Measurements from ENCODE around the gene NDUFAF4. TPM values are rescaled to one million over a fixed set of nuclear protein-coding genes. Genes with fewer than 3 reads are reported as not detected.

Gene NDUFAF4
- total RNA-seq, 1 donor from 2014 or later, result 50.6 TPM

DNA sequence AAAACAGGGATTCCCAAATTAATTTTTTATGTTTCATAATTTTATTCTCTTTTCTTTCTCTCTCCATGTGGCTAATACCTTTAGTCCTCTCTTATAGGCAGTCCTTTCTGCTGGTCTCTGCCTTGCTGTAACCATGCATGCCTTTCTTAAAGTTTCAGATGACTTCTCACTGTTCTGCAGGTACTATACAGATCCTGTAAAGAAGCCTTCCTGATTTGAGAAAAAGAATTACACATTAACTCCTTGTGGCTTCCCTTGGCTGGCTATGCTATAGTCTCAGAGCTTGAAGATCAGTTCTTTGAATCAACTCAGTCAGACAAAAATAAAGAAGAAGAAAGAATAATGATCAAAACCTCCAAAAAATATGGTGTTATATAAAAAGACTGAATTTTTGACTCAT is 53.2 kb downstream of the NDUFAF4 start:
- H2AFZ ChIP-seq (replicated peaks), result no peak overlapping the region
- H3K4me2 ChIP-seq, result no peak overlapping the region
- H3K27me3 ChIP-seq, result peaks cover 2% of the 10 kb centered on the region
- no peaks in the 10 kb centered on the region for H3K79me2 ChIP-seq (ENCODE audit: low read depth)
- Mint-ChIP-seq H3K9me3 (peaks cover 25% of the 10 kb centered on the region), H3K36me3 (no peaks in the 10 kb centered on the region), H3K4me1 (no peaks in the 10 kb centered on the region), H3K27ac (no peak overlapping the region), H3K27me3 (ENCODE audit: insufficient read depth, low read depth) (peaks cover 12% of the 10 kb centered on the region), H3K4me3 (no peak overlapping the region)
- DNase-seq (ENCODE audit: low spot score), result no peak
- no peaks in the 10 kb centered on the region for H3F3A ChIP-seq (ENCODE audit: low read depth)
- peaks cover 4% of the 10 kb centered on the region for H3K9me3 ChIP-seq (ENCODE audit: low read depth)
- no peak overlapping the region for H3K9ac ChIP-seq
- TF ChIP-seq EZH2 (IDR thresholded peaks at IDR 0.05), result no peak
- TF ChIP-seq EZH2phosphoT487 (IDR thresholded peaks at IDR 0.05), result no peak
- TF ChIP-seq, protein P1, sequence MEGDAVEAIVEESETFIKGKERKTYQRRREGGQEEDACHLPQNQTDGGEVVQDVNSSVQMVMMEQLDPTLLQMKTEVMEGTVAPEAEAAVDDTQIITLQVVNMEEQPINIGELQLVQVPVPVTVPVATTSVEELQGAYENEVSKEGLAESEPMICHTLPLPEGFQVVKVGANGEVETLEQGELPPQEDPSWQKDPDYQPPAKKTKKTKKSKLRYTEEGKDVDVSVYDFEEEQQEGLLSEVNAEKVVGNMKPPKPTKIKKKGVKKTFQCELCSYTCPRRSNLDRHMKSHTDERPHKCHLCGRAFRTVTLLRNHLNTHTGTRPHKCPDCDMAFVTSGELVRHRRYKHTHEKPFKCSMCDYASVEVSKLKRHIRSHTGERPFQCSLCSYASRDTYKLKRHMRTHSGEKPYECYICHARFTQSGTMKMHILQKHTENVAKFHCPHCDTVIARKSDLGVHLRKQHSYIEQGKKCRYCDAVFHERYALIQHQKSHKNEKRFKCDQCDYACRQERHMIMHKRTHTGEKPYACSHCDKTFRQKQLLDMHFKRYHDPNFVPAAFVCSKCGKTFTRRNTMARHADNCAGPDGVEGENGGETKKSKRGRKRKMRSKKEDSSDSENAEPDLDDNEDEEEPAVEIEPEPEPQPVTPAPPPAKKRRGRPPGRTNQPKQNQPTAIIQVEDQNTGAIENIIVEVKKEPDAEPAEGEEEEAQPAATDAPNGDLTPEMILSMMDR (IDR thresholded peaks at IDR 0.05), result no peak
- H3K36me3 ChIP-seq, result no peaks in the 10 kb centered on the region
- no peaks in the 10 kb centered on the region for H3K4me1 ChIP-seq
- no peaks in the 10 kb centered on the region for H4K20me1 ChIP-seq (ENCODE audit: low read depth)
- H3K27ac ChIP-seq, result no peak overlapping the region
- no peak overlapping the region for H3K4me3 ChIP-seq

DNA sequence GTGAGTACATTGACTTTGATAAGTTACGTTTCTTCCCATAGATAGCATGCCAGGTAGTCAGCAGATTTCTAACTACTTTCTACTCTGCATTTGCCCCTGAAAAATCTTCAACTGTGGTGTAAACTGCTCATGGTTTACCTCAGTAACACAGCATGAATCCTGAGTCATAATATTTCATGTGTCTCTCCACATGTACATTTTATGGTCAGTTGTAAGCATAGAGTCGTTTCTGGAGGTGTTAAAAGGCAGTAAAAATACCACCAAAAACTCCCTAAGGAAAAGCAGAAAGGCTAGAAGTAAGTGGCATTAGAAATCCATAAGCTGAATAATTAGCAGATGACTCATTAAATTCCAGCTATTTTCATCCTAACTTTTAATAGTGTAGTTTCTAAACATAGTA is 56.3 kb downstream of the NDUFAF4 start:
- Histone ChIP-seq H3K4me1 (peaks cover 3% of the 10 kb centered on the region), H3K4me3 (no peak overlapping the region), H3K79me2 (ENCODE audit: low read depth) (peaks cover under 1% of the 10 kb centered on the region), H3K4me2 (no peak overlapping the region), H4K20me1 (ENCODE audit: low read depth) (no peaks in the 10 kb centered on the region), H3K36me3 (no peaks in the 10 kb centered on the region), H3F3A (ENCODE audit: low read depth) (peaks cover 8% of the 10 kb centered on the region), H3K9me3 (ENCODE audit: low read depth) (peaks cover 4% of the 10 kb centered on the region), H3K9ac (no peak overlapping the region), H3K27me3 (peaks cover 21% of the 10 kb centered on the region), H2AFZ (replicated peaks) (no peak overlapping the region), H3K27ac (no peak overlapping the region)
- Mint-ChIP-seq H3K36me3 (no peaks in the 10 kb centered on the region), H3K27ac (no peak overlapping the region), H3K4me3 (no peak overlapping the region), H3K4me1 (peaks cover 3% of the 10 kb centered on the region), H3K9me3 (peaks cover 9% of the 10 kb centered on the region), H3K27me3 (ENCODE audit: insufficient read depth, low read depth) (peaks cover 8% of the 10 kb centered on the region)
- TF ChIP-seq EZH2phosphoT487 (IDR thresholded peaks at IDR 0.05) (no peak), EZH2 (IDR thresholded peaks at IDR 0.05) (no peak)
- TF ChIP-seq, protein P1 (IDR thresholded peaks at IDR 0.05), result no peak
- no peak for DNase-seq (ENCODE audit: low spot score)

Small RNA genes within 50 kb of the gene (small RNA-seq; reads per million reads assigned to genes)
- not detected for gene RN7SL509P

Other genes with a start within 250 kb of the NDUFAF4 start
- 13.2 and 18.2 TPM in 2 replicates for gene GPR63, start 60.4 kb downstream of the NDUFAF4 start, total RNA-seq (ENCODE audit: low replicate concordance)
- gene KLHL32, start 26.8 kb upstream of the NDUFAF4 start, total RNA-seq (ENCODE audit: low replicate concordance), result 1.5 and 3.0 TPM in 2 replicates

Data from neural progenitor cell (in vitro differentiated cells).